Left renal cortex interstitium (tissue), 4 donors: ENCODE data around the gene MFGE8. TPM values are rescaled to one million over a fixed set of nuclear protein-coding genes. Genes with fewer than 3 reads are reported as not detected.
A peak's percentile ranks its signal among the peaks of the same experiment; 100 is the strongest.
"Not testable (repeated sequence)": the region's sequence is repeated elsewhere in the genome, so short reads cannot be mapped to it uniquely, and the experiment has no call there.

Source experiments
- DNase-seq, 4 donors: peaks; one replicate each; pipeline ENCODE4 v3.0.0-alpha.2; 2013; ENCODE audit warnings: low read depth in 4 of 4, low spot score in 2 of 4, missing footprints in 1 of 4
- polyA plus RNA-seq, 4 donors: library from polyadenylated mRNA; unstranded; fragments of 120-200 nt; gene quantifications; one replicate each; pipeline ENCODE4 v1.2.1, GENCODE V29; 2013; ENCODE audit not compliant: insufficient read length in 4 of 4

Gene MFGE8
- 100 to 1,000 TPM in 3 of 4 donors, 10 to 100 TPM in 1; 70.7 to 178 (median 130) TPM for polyA plus RNA-seq

- peak in 1 of 4 donors; percentile 75 for DNase-seq
Observed at GRCh38 chr15:88913017-88913849, at the start of gene MFGE8. TSS of gene MFGE8 (minus strand) at chr15:88913379. CDS start at chr15:88913319, 60 bp downstream.

- no peak for DNase-seq
Observed at GRCh38 chr15:88959445-88959844, 46.3 kb upstream of the MFGE8 start.

- no peak for DNase-seq
Observed at GRCh38 chr15:88956906-88957305, 43.7 kb upstream of the MFGE8 start.

- DNase-seq: no peak
Observed at GRCh38 chr15:88956263-88956662, 43.1 kb upstream of the MFGE8 start.

GRCh38 chr15:88954431-88955277 lies 41.5 kb upstream of the MFGE8 start:
- DNase-seq: no peak

GRCh38 chr15:88950600-88951160 lies 37.5 kb upstream of the MFGE8 start:
- no peak for DNase-seq

- DNase-seq: no peak
Observed at GRCh38 chr15:88949734-88950400, 36.7 kb upstream of the MFGE8 start.

GRCh38 chr15:88940110-88940675 lies 27.0 kb upstream of the MFGE8 start:
- no peak for DNase-seq

- DNase-seq: no peak
Observed at GRCh38 chr15:88939486-88939806, 26.3 kb upstream of the MFGE8 start.

- DNase-seq: no peak
Observed at GRCh38 chr15:88938802-88939485, 25.8 kb upstream of the MFGE8 start.

GRCh38 chr15:88934449-88934848 lies 21.3 kb upstream of the MFGE8 start:
- DNase-seq: not testable (repeated sequence)

GRCh38 chr15:88932875-88933330 lies 19.7 kb upstream of the MFGE8 start:
- DNase-seq: no peak

- DNase-seq: no peak
Observed at GRCh38 chr15:88932271-88932874, 19.2 kb upstream of the MFGE8 start.

- DNase-seq: no peak
Observed at GRCh38 chr15:88930579-88930978, 17.4 kb upstream of the MFGE8 start.

- DNase-seq: not testable (repeated sequence)
Observed at GRCh38 chr15:88929358-88930098, 16.3 kb upstream of the MFGE8 start.

GRCh38 chr15:88928192-88928591 lies 15.0 kb upstream of the MFGE8 start:
- DNase-seq: not testable (repeated sequence)

GRCh38 chr15:88925648-88926047 lies 12.5 kb upstream of the MFGE8 start:
- not testable (repeated sequence) for DNase-seq

GRCh38 chr15:88920892-88921435 lies 7.8 kb upstream of the MFGE8 start:
- DNase-seq: not testable (repeated sequence)
